HG03135 (cell line): Measurements from ENCODE around the gene ANTXR2.

Experiments
- ATAC-seq: cut with Tn5 transposase; IDR thresholded peaks from one replicate; pipeline ENCODE4 v1.9.1; 2021; ENCODE audit warnings: mild to moderate bottlenecking, moderate library complexity; ENCODE audit not compliant: unreplicated experiment

The ANTXR2 gene

GRCh38 chr4:80092847-80093246, 19.8 kb upstream of the ANTXR2 start:
- no peak for ATAC-seq

GRCh38 chr4:80092088-80092487, 19.1 kb upstream of the ANTXR2 start:
- no peak for ATAC-seq

- ATAC-seq, result no peak
These were observed 18.7 kb upstream of the ANTXR2 start for GRCh38 chr4:80091688-80092087.

GRCh38 chr4:80091184-80091583, 18.2 kb upstream of the ANTXR2 start:
- ATAC-seq, result no peak

GRCh38 chr4:80090090-80090489, 17.1 kb upstream of the ANTXR2 start:
- ATAC-seq, result no peak

GRCh38 chr4:80088471-80088870, 15.4 kb upstream of the ANTXR2 start:
- no peak for ATAC-seq

GRCh38 chr4:80086296-80086695, 13.3 kb upstream of the ANTXR2 start:
- no peak for ATAC-seq

GRCh38 chr4:80085081-80085480, 12.1 kb upstream of the ANTXR2 start:
- ATAC-seq, result no peak

GRCh38 chr4:80082693-80083092, 9.7 kb upstream of the ANTXR2 start:
- ATAC-seq, result no peak

- no peak for ATAC-seq
These were observed 8.5 kb upstream of the ANTXR2 start for GRCh38 chr4:80081566-80081965.

GRCh38 chr4:80079255-80079923, 6.4 kb upstream of the ANTXR2 start:
- ATAC-seq, result no peak

GRCh38 chr4:80078346-80079092, 5.5 kb upstream of the ANTXR2 start:
- no peak for ATAC-seq

- no peak for ATAC-seq
These were observed 4.6 kb upstream of the ANTXR2 start for GRCh38 chr4:80077639-80078038.

- ATAC-seq, result no peak
These were observed 3.7 kb upstream of the ANTXR2 start for GRCh38 chr4:80076681-80077080.

GRCh38 chr4:80075995-80076675, 3.1 kb upstream of the ANTXR2 start:
- ATAC-seq, result no peak

- no peak for ATAC-seq
These were observed 1.6 kb upstream of the ANTXR2 start for GRCh38 chr4:80074651-80075050.

- no peak for ATAC-seq
These were observed 1.0 kb upstream of the ANTXR2 start for GRCh38 chr4:80074069-80074468.

- ATAC-seq, result peak; percentile 47
These were observed 512 bp upstream of the ANTXR2 start for GRCh38 chr4:80073473-80074008.

- ATAC-seq, result peak; percentile 27
These were observed 743 bp downstream of the ANTXR2 start for GRCh38 chr4:80072228-80072743.

- ATAC-seq, result peak; percentile 22
These were observed 1.3 kb downstream of the ANTXR2 start for GRCh38 chr4:80071604-80072227.
